DMS79 treated with DMSO at 0.1 percent for 48 hours (cell line): ENCODE data around the gene NOL6.
"Not testable (repeated sequence)": the region's sequence is repeated elsewhere in the genome, so short reads cannot be mapped to it uniquely, and the experiment has no call there.

Experiments used
- DNase-seq: peaks from one replicate; lab custom pipeline; 2025; lab: John Stamatoyannopoulos, UW

Gene NOL6

GRCh38 chr9:33473643-33474352, at the start of gene NOL6:
NOL6 (minus strand) TSS chr9:33473924; CDS start chr9:33473842, 82 bp downstream.
- DNase-seq: peak; percentile 98

- DNase-seq: not testable (repeated sequence)
These were observed 48.1 kb upstream of the NOL6 start for GRCh38 chr9:33521861-33522260.

GRCh38 chr9:33517934-33518577, 44.3 kb upstream of the NOL6 start:
- DNase-seq: not testable (repeated sequence)

- no peak for DNase-seq
These were observed 43.6 kb upstream of the NOL6 start for GRCh38 chr9:33517373-33517772.

GRCh38 chr9:33516397-33516796, 42.7 kb upstream of the NOL6 start:
- DNase-seq: not testable (repeated sequence)

- not testable (repeated sequence) for DNase-seq
These were observed 41.7 kb upstream of the NOL6 start for GRCh38 chr9:33515342-33515995.

- DNase-seq: not testable (repeated sequence)
These were observed 38.8 kb upstream of the NOL6 start for GRCh38 chr9:33512535-33512934.

- DNase-seq: not testable (repeated sequence)
These were observed 37.4 kb upstream of the NOL6 start for GRCh38 chr9:33511184-33511517.

GRCh38 chr9:33510262-33511183, 36.8 kb upstream of the NOL6 start:
- peak; percentile 49 for DNase-seq

- no peak for DNase-seq
These were observed 33.1 kb upstream of the NOL6 start for GRCh38 chr9:33506626-33507370.

GRCh38 chr9:33498387-33498786, 24.7 kb upstream of the NOL6 start:
- DNase-seq: no peak

- not testable (repeated sequence) for DNase-seq
These were observed 20.1 kb upstream of the NOL6 start for GRCh38 chr9:33493819-33494218.

GRCh38 chr9:33489066-33489465, 15.3 kb upstream of the NOL6 start:
- no peak for DNase-seq

- DNase-seq: not testable (repeated sequence)
These were observed 11.6 kb upstream of the NOL6 start for GRCh38 chr9:33485312-33485711.

GRCh38 chr9:33480976-33481375, 7.3 kb upstream of the NOL6 start:
- no peak for DNase-seq

GRCh38 chr9:33480106-33480505, 6.4 kb upstream of the NOL6 start:
- DNase-seq: no peak

GRCh38 chr9:33476503-33476902, 2.8 kb upstream of the NOL6 start:
- no peak for DNase-seq

GRCh38 chr9:33475357-33475756, 1.6 kb upstream of the NOL6 start:
- DNase-seq: no peak

- no peak for DNase-seq
These were observed 676 bp downstream of the NOL6 start for GRCh38 chr9:33472881-33473615.

GRCh38 chr9:33472171-33472880, 1.4 kb downstream of the NOL6 start:
- no peak for DNase-seq
